Measurements from ENCODE around the gene TRIM14.

The TRIM14 gene

DNA sequence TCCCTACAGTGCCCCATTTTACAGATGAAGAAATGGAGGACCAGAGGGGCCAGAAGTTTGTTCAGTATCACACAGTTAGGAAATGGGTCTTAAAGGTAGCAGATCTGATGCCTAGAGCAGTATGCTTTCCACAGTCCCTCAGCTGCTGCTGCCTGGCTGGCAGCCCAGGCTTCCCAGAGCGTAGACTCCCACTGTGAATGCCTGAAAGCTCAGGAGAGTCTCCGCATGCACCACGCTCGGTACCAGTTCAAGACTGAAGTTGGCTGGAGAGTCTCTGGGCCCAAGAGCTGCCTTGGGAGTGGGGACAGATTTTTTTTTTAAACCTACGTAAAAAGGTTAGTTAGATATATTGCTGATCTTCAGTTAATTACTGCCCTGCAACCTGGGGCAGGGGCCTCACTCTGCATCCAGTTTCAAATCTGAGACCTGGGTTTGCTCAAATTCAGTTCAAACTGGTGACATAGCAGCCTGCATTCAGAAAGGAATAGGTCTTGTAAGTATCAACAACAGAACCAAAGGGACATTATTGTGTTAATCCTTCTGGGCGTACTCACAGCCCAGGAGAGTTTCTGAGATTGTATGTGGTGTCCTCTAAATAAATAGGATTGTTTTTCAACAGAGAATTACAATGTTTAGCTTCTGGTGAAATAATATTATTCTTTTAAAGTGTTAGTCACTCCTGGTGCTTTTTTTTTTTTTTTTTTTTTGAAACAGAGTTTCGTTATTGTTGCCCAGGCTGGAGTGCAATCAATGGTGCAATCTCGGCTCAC is 54.2 kb downstream of the TRIM14 start:
- TF ChIP-seq, protein P1, sequence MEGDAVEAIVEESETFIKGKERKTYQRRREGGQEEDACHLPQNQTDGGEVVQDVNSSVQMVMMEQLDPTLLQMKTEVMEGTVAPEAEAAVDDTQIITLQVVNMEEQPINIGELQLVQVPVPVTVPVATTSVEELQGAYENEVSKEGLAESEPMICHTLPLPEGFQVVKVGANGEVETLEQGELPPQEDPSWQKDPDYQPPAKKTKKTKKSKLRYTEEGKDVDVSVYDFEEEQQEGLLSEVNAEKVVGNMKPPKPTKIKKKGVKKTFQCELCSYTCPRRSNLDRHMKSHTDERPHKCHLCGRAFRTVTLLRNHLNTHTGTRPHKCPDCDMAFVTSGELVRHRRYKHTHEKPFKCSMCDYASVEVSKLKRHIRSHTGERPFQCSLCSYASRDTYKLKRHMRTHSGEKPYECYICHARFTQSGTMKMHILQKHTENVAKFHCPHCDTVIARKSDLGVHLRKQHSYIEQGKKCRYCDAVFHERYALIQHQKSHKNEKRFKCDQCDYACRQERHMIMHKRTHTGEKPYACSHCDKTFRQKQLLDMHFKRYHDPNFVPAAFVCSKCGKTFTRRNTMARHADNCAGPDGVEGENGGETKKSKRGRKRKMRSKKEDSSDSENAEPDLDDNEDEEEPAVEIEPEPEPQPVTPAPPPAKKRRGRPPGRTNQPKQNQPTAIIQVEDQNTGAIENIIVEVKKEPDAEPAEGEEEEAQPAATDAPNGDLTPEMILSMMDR (conservative IDR thresholded peaks at IDR 0.05; ENCODE audit: low read depth, low read length) = no peak
- peak; percentile 61 for DNase-seq (ENCODE audit: low read depth)
- H3K4me3 ChIP-seq (ENCODE audit: low read depth, low read length) = no peak overlapping the region

DNA sequence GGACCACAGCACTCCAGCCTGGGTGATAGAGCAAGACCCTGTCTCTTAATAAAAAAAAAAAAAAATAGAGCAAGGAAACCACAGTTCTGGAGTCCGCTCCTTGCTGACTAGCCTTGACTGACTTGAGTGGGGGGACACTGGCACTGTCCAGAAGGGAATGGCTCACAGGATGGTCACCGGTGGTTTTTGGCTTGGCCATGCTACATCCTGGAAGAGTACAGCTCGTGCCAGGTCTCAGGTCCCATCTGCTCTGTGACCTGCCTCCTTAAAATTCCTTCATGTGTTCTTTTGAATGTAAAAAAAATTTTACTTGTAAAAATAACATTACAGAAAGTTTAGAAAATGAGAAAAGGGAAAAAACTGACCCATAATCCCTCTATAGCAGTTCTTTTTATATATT is 56.9 kb downstream of the TRIM14 start:
- H3K4me3 ChIP-seq (ENCODE audit: low read depth, low read length) = no peak overlapping the region
- TF ChIP-seq, protein P1 (conservative IDR thresholded peaks at IDR 0.05; ENCODE audit: low read depth, low read length) = no peak
- no peak for DNase-seq (ENCODE audit: low read depth)

DNA sequence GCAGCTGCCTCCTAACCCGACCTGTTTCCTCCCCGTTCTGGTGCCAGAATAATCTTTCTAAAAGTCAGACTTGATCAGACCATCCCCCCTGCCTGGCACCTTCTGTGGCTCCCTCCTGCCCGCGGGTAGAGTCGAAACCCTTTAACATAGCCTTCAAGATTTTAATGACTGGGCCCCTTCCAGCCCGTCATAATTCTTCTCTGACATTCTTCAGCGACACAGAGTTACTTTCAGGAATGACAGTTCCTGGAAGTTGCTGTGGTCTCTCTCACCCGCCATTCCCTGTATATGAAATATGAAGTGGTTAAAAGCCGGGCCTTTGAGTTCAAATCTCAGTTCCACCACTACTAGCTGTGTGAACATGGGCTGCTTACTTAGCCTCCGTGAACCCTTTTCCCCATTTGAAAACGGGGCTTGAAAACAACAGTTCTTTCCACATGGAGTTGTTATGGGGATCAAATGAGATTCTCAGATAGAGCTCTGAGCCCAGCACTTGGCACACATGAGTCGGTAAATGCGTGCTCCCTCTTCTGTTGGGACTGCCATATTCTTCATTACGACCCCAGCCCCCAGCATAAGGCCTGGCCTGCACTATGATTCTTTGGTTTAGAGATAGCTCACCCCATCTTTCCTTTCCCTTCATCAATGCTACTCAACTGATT is 61.8 kb downstream of the TRIM14 start:
- H3K4me3 ChIP-seq (ENCODE audit: low read depth, low read length) = peak overlapping the region; percentile 89
- DNase-seq (ENCODE audit: low read depth) = peak; percentile 23
- TF ChIP-seq, protein P1 (conservative IDR thresholded peaks at IDR 0.05; ENCODE audit: low read depth, low read length) = peak; percentile 12

DNA sequence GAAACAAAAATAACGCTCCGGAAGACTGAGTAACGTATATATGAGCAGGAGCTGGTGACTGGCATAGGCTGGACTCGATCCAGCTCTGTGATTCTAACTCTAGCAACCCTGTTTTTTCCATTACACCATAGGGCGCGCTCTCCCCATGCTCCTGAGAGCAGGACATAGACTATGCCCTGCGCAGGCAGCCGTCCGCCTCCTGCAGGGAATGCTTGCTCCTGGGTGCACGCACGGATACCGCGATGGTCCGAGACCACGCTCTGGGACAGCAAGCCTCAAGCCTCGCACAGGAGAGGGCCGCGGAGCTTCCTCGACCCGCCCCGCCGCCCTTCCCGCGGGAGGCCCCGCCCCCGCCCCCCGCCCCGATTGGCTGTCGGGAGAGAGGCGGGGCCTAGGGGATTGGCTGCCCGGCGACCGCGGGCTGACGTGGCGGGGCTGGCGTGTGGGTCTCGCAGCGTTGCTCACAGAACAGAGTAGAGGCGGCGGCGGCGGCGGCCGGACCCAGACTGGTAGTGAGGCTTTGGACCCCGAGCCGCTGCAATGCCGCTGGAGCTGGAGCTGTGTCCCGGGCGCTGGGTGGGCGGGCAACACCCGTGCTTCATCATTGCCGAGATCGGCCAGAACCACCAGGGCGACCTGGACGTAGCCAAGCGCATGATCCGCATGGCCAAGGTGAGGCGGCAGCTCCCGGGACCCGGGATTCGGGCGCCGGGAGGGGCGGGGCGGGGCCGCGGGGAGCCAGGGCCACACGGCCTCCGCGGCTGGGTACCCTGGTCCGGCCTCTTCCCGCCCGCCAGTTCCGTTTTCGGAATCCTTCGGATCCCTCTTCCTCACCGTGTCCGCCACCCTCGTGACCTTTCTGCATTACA is 62.5 kb downstream of the TRIM14 start, which contains the start of gene NANS:
NANS (plus strand) TSS at position 464 of the 869 bp plus-strand sequence; CDS start at position 541, 77 bp downstream.
- TF ChIP-seq, protein P1 (conservative IDR thresholded peaks at IDR 0.05; ENCODE audit: low read depth, low read length) = peak; percentile 20
- H3K4me3 ChIP-seq (ENCODE audit: low read depth, low read length) = peak within 1 kb of the TSS; percentile 89
- DNase-seq (ENCODE audit: low read depth) = peak; percentile 95

DNA sequence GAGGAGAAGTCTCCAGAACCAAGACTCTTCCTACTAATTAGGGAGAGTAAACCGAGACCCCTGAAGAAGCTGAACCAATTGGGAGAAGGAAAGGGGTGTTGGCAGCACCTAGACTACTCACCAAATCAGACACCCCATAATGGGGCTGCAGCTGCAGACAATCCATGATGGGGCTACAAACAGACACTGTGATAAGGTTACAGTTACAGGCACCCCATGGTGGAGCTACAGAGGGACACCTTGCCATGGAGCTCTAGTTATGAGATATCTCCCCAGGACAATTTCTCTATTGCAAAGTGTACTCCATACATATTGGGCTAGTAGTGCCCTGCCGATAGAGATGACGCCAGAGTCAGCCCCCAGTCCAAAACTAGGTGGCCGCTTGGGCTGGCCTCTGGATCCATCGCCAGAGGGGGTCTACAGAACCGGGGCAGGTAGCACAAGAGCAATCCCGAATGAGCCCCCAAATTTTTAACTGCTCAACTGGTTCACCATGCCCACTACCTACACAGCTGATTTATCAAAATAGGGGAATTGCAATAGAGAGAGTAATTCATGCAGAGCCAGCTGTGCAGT is 64.6 kb downstream of the TRIM14 start:
- DNase-seq (ENCODE audit: low read depth) = no peak
- H3K4me3 ChIP-seq (ENCODE audit: low read depth, low read length) = no peak overlapping the region
- TF ChIP-seq, protein P1 (conservative IDR thresholded peaks at IDR 0.05; ENCODE audit: low read depth, low read length) = no peak

DNA sequence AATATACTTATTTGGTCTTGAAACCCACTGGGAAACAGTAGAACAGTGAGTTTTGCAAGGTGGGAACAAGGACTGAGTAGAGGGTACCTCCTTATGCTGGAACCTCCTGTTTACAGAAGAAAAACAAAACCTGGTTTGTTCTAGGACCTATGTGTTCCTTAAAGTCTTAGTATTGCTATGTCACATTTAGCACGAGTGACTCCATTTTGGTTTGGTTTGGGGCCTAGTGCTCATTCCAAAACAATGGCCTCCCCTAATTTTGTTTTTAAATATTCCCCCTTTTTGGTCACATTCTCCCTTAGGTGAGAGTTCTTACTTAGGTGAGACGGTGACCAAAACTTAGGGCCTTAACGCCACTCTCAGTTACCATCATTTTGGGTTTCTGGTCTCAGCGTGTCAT is 68.7 kb downstream of the TRIM14 start:
- no peak overlapping the region for H3K4me3 ChIP-seq (ENCODE audit: low read depth, low read length)
- no peak for DNase-seq (ENCODE audit: low read depth)
- TF ChIP-seq, protein P1 (conservative IDR thresholded peaks at IDR 0.05; ENCODE audit: low read depth, low read length) = no peak
